ENCODE measurements around the gene LYST.

DNA sequence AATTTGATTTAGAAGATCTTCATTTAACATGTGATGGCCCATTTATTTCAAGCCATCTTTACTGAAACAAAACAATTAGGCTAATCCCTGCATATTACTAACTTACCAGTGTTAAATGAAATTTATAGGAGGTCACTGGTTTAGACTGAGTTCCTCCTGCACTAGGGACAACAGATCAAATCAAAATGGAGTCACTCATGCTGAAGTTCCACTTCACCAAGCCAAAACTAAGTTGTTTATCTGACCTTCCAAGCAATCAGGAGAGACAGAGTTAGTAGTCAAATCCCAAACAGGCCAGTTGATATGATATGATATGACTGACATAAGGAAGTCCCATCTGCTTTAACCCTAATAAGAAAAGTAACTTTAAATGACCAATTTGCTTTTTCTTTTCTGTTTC is 4.8 kb downstream of the LYST start:
- TF ChIP-seq, protein P1, sequence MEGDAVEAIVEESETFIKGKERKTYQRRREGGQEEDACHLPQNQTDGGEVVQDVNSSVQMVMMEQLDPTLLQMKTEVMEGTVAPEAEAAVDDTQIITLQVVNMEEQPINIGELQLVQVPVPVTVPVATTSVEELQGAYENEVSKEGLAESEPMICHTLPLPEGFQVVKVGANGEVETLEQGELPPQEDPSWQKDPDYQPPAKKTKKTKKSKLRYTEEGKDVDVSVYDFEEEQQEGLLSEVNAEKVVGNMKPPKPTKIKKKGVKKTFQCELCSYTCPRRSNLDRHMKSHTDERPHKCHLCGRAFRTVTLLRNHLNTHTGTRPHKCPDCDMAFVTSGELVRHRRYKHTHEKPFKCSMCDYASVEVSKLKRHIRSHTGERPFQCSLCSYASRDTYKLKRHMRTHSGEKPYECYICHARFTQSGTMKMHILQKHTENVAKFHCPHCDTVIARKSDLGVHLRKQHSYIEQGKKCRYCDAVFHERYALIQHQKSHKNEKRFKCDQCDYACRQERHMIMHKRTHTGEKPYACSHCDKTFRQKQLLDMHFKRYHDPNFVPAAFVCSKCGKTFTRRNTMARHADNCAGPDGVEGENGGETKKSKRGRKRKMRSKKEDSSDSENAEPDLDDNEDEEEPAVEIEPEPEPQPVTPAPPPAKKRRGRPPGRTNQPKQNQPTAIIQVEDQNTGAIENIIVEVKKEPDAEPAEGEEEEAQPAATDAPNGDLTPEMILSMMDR (conservative IDR thresholded peaks at IDR 0.05; ENCODE audit: low read depth, low read length) = no peak
- TF ChIP-seq EZH2 (IDR thresholded peaks at IDR 0.05; ENCODE audit: low read length, unreplicated experiment) = no peak
